UCSD-AML1 (cell line): Measurements from ENCODE around the gene ZNF615.
"Not testable (repeated sequence)": the region's sequence is repeated elsewhere in the genome, so short reads cannot be mapped to it uniquely, and the experiment has no call there.

Experiments
- DNase-seq: peaks from one replicate; lab custom pipeline; 2025; ENCODE audit not compliant: unreplicated experiment; lab: John Stamatoyannopoulos, UW

Gene ZNF615

DNA sequence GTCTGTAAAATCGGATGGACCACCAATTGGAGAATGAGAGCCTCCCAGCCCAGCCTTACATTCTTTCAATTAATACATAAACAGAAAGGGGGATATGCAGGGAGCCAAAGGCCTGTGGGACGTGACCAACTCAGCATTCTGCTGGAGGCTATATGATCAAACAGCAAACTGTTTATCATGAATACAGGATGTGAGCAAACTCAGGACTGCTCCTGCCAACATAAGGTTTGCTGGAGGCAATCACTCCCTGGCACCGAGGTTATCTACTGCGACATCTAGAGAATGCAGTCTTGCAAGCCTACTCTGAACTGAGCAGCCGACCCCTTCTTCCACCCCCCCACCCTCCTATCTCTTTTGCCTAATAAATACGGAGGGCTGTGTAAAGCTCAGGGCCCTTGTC is 27.1 kb downstream of the ZNF615 start:
- not testable (repeated sequence) for DNase-seq

DNA sequence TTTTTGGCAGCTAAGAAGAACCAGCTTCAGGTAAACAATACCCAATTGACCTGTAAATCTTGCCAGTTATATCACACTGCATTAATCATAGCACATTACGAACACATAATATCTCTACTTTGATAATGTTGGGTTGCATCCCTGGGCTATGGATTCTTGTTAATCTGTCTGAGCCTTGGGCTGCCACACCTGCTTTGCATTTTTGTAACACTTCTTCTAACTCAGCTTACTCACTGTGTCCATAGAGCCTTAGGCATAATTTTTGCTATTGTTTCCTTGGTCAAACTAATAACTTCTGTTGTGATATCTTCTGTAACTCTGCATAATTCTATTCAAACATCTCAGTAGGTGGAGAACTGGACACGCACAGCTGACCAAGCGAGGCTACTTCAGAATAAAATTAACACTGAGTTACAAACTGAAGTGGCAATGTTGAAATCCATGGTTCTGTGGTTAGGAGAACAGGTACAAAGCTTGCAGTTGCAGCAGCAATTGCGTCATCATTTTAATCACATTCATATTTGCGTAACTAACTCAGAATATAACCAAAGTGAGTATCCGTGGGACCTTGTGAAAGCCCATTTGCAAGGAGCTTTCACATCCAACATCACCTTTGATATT is 27.8 kb downstream of the ZNF615 start:
- no peak for DNase-seq

DNA sequence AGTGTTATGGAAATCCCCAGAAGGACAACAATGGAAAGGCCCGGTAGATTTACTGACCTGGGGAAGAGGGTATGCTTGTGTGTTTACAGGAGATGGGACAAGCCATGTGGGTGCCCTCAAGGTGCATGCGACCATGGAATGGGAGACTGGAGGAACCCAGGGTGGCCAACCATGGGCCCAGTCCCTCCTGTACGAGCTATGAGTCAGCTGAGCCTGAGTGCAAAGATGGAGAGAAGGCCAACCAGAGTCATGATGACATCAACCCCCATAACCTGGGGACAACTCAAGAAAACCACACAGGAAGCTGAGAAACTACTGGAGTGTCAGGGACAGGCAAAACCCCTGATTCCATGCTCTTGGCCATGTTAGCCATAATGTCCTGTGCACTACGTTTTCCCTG is 29.1 kb downstream of the ZNF615 start:
- DNase-seq, result no peak

DNA sequence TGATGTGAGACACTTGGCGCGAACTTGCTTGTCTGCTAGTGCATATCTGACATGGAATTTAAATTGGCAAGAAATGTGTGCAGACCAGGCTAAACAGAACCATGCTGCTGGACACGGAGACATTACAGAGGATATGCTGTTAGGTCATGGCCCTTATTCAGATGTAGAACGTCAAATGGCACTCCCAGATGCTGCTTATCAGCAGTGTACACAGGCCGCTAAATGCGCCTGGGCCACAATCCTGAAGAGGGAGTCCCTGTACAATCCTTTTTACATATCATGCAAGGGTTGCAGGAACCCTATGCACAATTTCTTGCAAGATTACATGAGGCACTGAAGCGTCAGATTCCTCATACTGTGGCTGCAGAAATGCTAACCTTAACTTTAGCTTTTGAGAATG is 30.7 kb downstream of the ZNF615 start:
- DNase-seq, result no peak

DNA sequence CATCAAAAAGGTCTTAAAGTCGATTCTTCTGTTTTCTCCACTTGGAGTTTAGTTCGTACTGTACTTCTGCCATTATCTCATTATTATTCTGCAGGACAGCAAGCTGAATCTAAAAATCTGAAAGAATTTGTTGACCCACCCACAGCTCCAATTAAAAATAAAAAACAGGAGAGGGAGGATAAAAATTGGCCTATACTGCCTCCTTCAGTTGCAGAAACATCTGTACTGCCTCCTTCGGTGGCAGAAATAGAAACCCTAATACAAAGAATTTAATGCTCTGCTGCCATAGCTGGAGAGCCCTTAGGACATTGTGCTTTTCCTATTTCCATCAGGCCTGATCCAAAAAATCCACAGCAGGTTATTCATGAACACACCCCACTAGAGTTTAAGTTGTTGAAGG is 31.2 kb downstream of the ZNF615 start:
- no peak for DNase-seq

DNA sequence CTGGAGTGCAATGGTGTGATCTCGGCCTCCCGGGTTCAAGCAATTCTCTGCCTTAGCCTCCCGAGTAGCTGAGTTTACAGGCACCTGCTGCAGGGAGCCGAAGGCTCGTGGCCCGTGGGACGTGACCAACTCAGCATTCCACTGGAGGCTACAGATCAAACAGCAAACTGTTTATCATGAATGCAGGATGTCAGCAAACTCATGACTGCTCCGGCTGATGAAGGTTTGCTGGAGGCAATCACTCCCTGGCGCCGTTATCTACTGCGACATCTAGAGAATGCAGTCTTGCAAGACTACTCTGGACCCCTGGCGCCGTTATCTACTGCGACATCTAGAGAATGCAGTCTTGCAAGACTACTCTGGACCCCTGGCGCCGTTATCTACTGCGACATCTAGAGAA is 32.2 kb downstream of the ZNF615 start:
- DNase-seq, result not testable (repeated sequence)

DNA sequence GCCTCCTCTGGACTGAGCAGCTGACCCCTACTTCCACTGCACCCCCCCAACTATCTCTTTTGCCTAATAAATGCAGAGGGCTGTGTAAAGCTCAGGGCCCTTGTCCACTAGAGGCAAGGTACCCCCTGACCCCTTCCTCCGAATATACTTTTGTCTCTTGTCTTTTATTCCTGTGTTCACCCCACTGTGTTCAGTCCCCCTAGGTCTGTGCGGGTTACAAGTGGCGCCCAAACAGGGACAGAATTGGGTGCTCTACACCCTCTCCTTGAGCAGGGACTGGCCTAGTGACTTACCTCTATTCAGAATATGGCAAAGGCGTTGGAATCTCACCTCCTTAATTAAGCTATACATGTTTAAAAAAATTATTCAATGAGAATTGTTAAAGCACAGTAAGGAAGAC is 36.4 kb downstream of the ZNF615 start:
- no peak for DNase-seq

DNA sequence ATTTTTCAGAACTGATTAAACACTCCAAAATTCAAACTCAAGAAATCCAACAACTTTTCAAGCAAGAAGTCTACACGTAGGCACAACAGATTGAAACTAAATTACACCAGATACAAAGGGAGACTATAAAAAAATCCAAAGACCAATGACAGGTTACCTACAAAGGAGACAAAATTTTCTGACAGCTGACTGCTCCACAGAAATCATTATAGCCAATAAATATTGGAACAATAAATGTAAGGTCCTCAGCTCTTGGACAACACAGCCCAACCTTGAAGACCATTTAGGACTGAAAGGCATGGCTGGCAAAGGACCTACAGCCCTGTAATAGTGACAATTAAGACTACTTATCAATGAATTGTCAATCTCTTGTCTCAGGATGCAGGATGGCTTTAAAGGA is 37.3 kb downstream of the ZNF615 start:
- DNase-seq, result no peak

DNA sequence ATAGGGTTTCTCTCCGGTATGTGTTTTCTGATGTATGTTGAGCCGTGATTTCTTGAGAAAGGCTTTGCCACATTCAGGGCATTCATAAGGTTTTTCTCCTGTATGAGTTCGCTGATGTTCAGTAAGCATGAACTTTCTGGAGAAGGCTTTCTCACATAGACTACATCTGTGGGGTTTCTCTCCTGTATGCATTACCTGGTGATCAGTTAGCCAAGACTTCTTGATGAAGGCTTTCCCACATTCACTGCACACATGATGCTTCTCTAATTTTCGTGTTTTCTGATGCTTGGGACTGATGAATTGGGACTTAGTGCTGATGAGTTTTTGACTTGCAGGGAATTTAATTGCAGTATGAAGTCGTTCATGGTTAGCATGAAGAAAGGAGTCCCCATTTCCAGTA is 42.4 kb downstream of the ZNF615 start:
- no peak for DNase-seq

DNA sequence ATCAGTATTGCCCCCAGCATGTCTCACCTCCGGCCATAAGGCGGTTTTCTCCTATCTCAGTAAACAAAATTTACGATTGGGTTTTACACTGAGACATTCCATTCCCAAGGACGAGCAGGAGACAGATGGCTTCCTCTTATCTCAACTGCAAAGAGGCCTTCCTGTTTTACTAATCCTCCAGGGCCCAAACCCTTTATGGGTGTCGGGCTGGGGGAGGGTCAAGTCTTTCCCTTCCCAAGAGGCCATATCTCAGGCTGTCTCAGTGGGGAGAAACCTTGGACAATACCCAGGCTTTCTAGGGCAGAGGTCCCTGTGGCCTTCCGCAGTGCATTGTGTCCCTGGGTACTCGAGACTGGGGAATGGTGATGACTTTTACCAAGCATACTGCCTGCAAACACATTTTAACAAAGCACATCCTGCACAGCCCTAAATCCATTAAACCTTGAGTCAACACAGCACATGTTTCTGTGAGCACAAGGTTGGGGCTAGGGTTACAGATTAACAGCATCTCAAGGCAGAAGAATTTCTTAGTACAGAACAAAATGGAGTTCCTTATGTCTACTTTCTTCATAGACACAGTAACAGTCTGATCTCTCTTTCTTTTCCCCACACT is 47.3 kb downstream of the ZNF615 start:
- DNase-seq, result not testable (repeated sequence)

DNA sequence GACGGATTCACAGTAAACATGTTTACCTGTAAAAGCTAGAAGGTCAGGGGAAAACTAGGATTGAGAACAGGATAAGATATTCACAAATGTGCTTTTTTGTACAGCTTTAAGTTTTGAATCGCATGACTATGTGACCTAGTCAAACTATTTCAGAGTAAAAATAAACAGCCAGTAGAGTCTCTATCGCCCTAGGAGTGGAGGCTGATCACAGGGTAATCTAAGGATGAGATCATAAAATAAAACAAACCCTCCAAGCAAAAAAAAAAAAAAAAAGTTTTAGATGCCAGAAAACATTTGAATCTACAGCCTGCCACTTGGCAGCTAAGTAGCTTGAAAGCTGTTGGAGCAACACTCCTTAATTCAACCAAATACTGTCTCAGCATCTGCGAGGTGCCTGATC is 48.2 kb downstream of the ZNF615 start:
- no peak for DNase-seq

DNA sequence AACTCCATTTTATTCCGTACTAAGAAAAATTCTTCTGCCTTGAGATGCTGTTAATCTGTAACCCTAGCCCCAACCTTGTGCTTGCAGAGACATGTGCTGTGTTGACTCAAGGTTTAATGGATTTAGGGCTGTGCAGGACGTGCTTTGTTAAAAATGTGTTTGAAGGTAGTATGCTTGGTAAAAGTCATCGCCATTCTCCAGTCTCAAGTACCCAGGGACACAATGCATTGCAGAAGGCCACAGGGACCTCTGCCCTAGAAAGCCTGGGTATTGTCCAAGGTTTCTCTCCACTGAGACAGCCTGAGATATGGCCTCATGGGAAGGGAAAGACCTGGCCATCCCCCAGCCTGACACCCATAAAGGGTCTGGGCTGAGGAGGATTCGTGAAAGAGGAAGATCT is 50.2 kb downstream of the ZNF615 start:
- DNase-seq, result not testable (repeated sequence)

DNA sequence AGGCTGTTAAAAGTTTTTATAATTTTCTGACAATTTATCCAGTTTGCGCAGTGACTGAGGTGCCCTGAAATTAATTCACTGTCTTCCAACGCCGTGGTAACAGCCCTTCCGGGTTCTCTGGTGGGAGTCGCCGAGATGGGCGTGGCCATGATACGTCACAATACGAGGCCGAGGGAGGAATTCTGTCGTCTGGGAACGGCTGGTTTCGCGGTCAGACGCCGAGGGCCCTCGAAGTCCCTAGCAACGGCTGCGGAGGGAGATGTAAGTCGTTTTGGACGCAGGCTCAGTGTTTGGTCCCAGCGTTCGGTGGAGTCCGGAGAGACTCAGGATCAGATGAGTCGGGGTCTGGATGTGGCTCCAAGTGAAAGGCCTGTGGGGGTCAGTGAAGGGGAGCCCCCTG is 59.0 kb downstream of the ZNF615 start:
- DNase-seq, result no peak

DNA sequence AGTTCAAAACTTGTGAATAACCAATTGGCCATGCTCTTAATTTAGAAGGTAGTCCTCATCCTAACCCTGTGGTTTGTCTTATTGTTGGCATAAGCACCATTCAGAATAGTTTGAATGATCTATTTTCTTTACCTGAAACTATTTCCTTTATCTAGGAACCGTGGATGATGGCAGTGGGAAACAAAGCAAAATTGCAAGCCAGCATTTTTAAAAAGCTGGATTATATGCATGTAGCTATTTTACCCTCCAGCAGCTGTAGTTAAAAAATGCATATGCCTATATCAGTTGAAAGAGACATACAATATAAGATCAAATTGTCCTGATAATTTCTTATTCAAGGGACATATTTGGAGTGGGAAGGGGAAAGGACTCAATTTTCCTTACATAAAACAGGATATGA is 61.4 kb downstream of the ZNF615 start:
- no peak for DNase-seq

DNA sequence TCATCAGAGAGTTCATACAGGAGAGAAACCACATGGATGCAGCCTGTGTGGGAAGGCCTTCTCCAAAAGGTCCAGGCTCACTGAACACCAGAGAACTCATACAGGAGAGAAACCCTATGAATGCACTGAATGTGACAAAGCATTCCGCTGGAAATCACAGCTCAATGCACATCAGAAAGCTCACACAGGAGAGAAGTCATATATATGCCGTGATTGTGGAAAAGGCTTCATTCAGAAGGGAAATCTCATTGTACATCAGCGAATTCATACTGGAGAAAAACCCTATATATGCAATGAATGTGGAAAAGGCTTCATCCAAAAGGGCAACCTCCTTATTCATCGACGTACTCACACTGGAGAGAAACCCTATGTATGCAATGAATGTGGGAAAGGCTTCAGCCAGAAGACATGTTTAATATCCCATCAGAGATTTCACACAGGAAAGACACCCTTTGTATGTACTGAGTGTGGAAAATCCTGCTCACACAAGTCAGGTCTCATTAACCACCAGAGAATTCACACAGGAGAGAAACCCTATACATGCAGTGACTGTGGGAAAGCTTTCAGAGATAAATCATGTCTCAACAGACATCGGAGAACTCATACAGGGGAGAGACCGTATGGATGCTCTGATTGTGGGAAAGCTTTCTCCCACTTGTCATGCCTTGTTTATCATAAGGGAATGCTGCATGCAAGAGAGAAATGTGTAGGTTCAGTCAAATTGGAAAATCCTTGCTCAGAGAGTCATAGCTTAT is 63.0 kb downstream of the ZNF615 start:
- no peak for DNase-seq
